Astrocyte (in vitro differentiated cells and primary cell): ENCODE measurements around the gene KMT2C. TPM values are rescaled to one million over a fixed set of nuclear protein-coding genes. Genes with fewer than 3 reads are reported as not detected.

Experiments
- DNase-seq: peaks from one replicate; pipeline ENCODE4 v3.0.0-alpha.2; 2010; ENCODE audit warnings: low read depth
- FAIRE-seq: peaks from 2 replicates; lab custom pipeline; 2011; peaks lifted over from hg19 to GRCh38; lab: Jason Lieb, UNC
- H2AFZ ChIP-seq: 2 replicates; pipeline ENCODE4 v1.6.0; 2012; ENCODE audit warnings: low read depth, low read length, inconsistent platforms
- H3K27ac ChIP-seq: 2 replicates; pipeline ENCODE4 v1.5.1; 2011; ENCODE audit warnings: low read depth, low read length, inconsistent platforms
- H3K27me3 ChIP-seq: 2 replicates; pipeline ENCODE4 v1.6.0; 2011; ENCODE audit warnings: low read length, inconsistent platforms; ENCODE audit not compliant: insufficient read depth
- H3K36me3 ChIP-seq: 2 replicates; pipeline ENCODE4 v1.5.1; 2011; ENCODE audit warnings: low read length, inconsistent platforms; ENCODE audit not compliant: insufficient read depth
- H3K4me1 ChIP-seq: 2 replicates; pipeline ENCODE4 v1.5.1; 2011; ENCODE audit warnings: low read length, inconsistent platforms; ENCODE audit not compliant: insufficient read depth
- H3K4me2 ChIP-seq: 2 replicates; pipeline ENCODE4 v1.6.0; 2012; ENCODE audit warnings: low read length, inconsistent platforms
- H3K4me3 ChIP-seq: 2 replicates; pipeline ENCODE4 v1.5.1; 2011; ENCODE audit warnings: low read depth, mild to moderate bottlenecking, low read length, inconsistent platforms; ENCODE audit not compliant: insufficient read depth
- H3K79me2 ChIP-seq: 2 replicates; pipeline ENCODE4 v1.6.0; 2012; ENCODE audit warnings: mild to moderate bottlenecking, low read length, inconsistent platforms; ENCODE audit not compliant: insufficient read depth
- H3K9ac ChIP-seq: 2 replicates; pipeline ENCODE4 v1.6.0; 2012; ENCODE audit warnings: mild to moderate bottlenecking, low read length, inconsistent platforms
- H3K9me3 ChIP-seq: 2 replicates; pipeline ENCODE4 v1.5.1; 2012; ENCODE audit warnings: low read depth, mild to moderate bottlenecking, low read length, inconsistent platforms; ENCODE audit not compliant: insufficient read depth
- H4K20me1 ChIP-seq: 2 replicates; pipeline ENCODE4 v1.6.0; 2012; ENCODE audit warnings: low read length, inconsistent platforms; ENCODE audit not compliant: insufficient read depth
- H3K27ac Mint-ChIP-seq: one replicate; pipeline ENCODE4 v1.8.0; 2021; ENCODE audit warnings: mild to moderate bottlenecking, mixed read lengths; ENCODE audit not compliant: unreplicated experiment
- H3K27me3 Mint-ChIP-seq: one replicate; pipeline ENCODE4 v1.8.0; 2021; ENCODE audit warnings: low read depth, mixed read lengths; ENCODE audit not compliant: unreplicated experiment
- H3K36me3 Mint-ChIP-seq: one replicate; pipeline ENCODE4 v1.8.0; 2021; ENCODE audit warnings: low read depth, mixed read lengths; ENCODE audit not compliant: unreplicated experiment
- H3K4me1 Mint-ChIP-seq: one replicate; pipeline ENCODE4 v1.8.0; 2021; ENCODE audit warnings: low read depth, mixed read lengths; ENCODE audit not compliant: unreplicated experiment
- H3K4me3 Mint-ChIP-seq: one replicate; pipeline ENCODE4 v1.8.0; 2021; ENCODE audit warnings: mild to moderate bottlenecking, moderate library complexity, mixed read lengths; ENCODE audit not compliant: unreplicated experiment
- H3K9me3 Mint-ChIP-seq: one replicate; pipeline ENCODE4 v1.8.0; 2021; ENCODE audit warnings: mild to moderate bottlenecking, mixed read lengths; ENCODE audit not compliant: unreplicated experiment
- CTCF ChIP-seq: IDR thresholded peaks from 2 replicates; pipeline ENCODE4 v1.5.1; 2011; ENCODE audit warnings: low read depth, mild to moderate bottlenecking, inconsistent platforms, low read length, moderate library complexity; ENCODE audit not compliant: insufficient read depth
- EZH2 ChIP-seq: IDR thresholded peaks from 2 replicates; pipeline ENCODE4 v1.6.1; 2012; ENCODE audit warnings: mild to moderate bottlenecking, low read length, inconsistent platforms; ENCODE audit not compliant: insufficient read depth
- total RNA-seq: library from RNA; stranded (reverse); gene quantifications from 2 replicates; pipeline ENCODE4 v1.2.1, GENCODE V29; 2021

KMT2C gene
- total RNA-seq, 1 donor from 2014 or later, result 59.0 TPM

GRCh38 chr7:152085131-152085530, 350.7 kb downstream of the KMT2C start:
- H3K9ac ChIP-seq, result no peak overlapping the region
- no peak overlapping the region for H3K27ac ChIP-seq
- H3K27me3 ChIP-seq, result no peaks in the 10 kb centered on the region
- Mint-ChIP-seq H3K27me3 (no peaks in the 10 kb centered on the region), H3K4me3 (no peak overlapping the region), H3K4me1 (peaks cover 10% of the 10 kb centered on the region), H3K9me3 (peaks cover 7% of the 10 kb centered on the region), H3K27ac (no peak overlapping the region), H3K36me3 (peaks cover 12% of the 10 kb centered on the region)
- no peak overlapping the region for H2AFZ ChIP-seq
- H3K9me3 ChIP-seq, result peaks cover 11% of the 10 kb centered on the region
- no peak overlapping the region for H3K4me2 ChIP-seq
- H3K79me2 ChIP-seq, result no peaks in the 10 kb centered on the region
- no peak overlapping the region for H3K4me3 ChIP-seq
- no peaks in the 10 kb centered on the region for H3K4me1 ChIP-seq
- DNase-seq (no peak), FAIRE-seq (no peak)
- TF ChIP-seq CTCF (no peak), EZH2 (no peak)
- no peaks in the 10 kb centered on the region for H3K36me3 ChIP-seq
- no peaks in the 10 kb centered on the region for H4K20me1 ChIP-seq

Other genes with a start within 250 kb of the KMT2C start
- 1.2 and 1.6 TPM in 2 replicates for gene XRCC2, start 240.1 kb upstream of the KMT2C start, total RNA-seq